AG09319 (cell line): ENCODE results near the gene EXTL2.
"Not testable (repeated sequence)": the region's sequence is repeated elsewhere in the genome, so short reads cannot be mapped to it uniquely, and the experiment has no call there.

Experiments used
- DNase-seq: peaks from one replicate; pipeline ENCODE4 v3.0.0-alpha.2; 2010; ENCODE audit warnings: low read depth; ENCODE audit errors: extremely low read depth
- CTCF ChIP-seq: IDR thresholded peaks from 2 replicates; pipeline ENCODE4 v1.5.1; 2011; ENCODE audit warnings: low read depth, mild to moderate bottlenecking, inconsistent platforms, low read length, moderate library complexity

The EXTL2 gene

GRCh38 chr1:100902365-100902764, 7.7 kb upstream of the EXTL2 start:
- no peak for TF ChIP-seq CTCF
- no peak for DNase-seq

DNA sequence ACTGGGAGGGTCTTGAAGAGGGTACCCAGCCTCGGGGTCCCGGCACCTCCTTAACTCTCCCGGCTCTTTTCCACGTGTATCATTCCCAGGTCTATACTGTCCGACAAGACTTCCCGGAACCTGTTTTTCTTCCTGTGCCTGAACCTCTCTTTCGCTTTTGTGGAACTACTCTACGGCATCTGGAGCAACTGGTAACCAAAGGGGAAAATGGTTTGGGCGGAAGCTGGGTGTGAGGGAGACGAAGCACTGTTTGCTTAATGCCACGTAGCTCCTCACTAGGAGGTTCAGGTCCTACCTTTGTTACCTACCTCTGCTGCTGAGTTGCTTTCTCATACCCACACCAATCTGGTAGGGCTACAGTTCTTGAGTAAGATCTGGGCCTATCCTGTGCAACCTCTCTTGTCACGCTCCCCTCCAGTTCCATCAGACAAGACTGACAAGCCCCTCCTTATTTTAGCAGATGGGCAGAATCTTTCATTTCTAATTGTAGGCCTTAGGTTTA, 1.9 kb upstream of the EXTL2 start:
- TF ChIP-seq CTCF = no peak
- no peak for DNase-seq

- peak; percentile 74 for DNase-seq
- TF ChIP-seq CTCF = no peak
Measured at GRCh38 chr1:100895540-100896480, 1.2 kb upstream of the EXTL2 start, which contains the start of gene SLC30A7. TSS of gene SLC30A7 (plus strand) at chr1:100896090. CDS start at chr1:100896263, 173 bp downstream.

DNA sequence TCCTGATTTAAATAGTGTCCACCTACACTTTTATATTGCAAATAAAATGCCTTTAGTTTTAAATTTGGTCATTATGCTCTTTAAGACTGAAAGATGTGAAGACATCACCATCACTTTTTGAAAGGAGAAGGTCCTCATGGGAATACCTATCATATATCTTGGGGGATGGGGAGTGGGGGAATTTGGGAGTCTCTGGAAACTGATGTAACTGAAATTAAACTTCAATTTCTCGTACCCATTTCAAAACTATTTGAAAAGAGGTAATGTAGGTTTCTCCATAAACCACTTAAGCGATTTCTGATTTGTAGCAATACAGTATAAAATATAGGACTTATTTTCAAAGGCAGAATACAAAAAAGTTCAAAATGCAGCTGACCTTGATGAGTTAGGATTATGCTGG, 924 bp downstream of the EXTL2 start:
- no peak for DNase-seq
- no peak for TF ChIP-seq CTCF

GRCh38 chr1:100892554-100892953, 2.1 kb downstream of the EXTL2 start:
- no peak for DNase-seq
- no peak for TF ChIP-seq CTCF

DNA sequence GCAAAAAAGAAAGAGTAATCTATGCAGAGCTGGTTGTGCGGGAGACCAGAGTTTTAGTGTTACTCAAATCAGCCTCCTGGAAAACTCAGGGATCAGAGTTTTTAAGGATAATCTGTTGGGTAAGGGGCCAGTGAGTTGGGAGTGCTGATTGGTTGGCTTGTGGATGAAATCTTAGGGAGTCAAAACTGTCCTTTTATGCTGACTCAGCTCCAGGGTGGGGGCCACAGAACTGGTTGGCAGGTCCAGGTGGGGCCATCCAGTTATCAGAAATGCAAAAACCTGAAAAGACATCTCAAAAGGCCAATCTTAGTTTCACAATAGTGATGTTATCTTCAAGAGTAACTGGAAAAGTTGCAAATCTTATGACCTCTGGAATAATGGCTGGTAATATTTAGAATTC, 3.3 kb downstream of the EXTL2 start:
- no peak for DNase-seq
- TF ChIP-seq CTCF = no peak

DNA sequence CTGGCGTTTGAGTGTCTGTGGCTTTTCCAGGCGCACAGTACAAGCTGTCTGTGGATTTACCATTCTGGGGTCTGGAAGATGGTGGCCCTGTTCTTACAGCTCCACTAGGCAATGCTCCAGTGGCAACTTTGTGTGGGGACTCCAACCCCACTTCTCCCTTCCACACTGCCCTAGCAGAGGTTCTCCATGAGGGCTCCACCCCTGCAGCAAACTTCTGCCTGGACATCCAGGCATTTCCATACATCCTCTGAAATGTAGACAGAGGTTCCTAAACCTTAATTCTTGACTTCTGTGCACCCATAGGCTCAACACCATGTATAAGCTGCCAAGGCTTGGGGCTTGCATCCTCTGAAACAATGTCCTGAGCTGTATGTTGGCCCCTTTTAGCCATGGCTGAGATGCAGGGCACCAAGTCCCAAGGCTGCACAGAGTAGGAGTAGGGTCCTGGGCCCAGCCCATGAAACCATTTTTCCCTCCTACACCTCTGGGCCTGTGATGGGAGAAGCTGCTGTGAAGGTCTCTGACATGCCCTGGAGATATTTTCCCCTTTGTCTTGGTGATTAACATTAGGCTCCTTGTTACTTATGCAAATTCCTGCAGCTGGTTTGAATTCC, 4.7 kb downstream of the EXTL2 start:
- not testable (repeated sequence) for DNase-seq

- DNase-seq = not testable (repeated sequence)
Measured at GRCh38 chr1:100889007-100889406, 5.6 kb downstream of the EXTL2 start.
